Activated CD4-positive, CD25-positive, alpha-beta regulatory T cell treated with anti-CD3 and anti-CD28 coated beads, Interleukin-2, amount 50 U/mL, for 72 hours (primary cell): ENCODE results near the gene PTRH1.
A peak's percentile ranks its signal among the peaks of the same experiment; 100 is the strongest.

Experiments
- DNase-seq: peaks from one replicate; pipeline ENCODE4 v3.0.0; 2021

Gene PTRH1

DNA sequence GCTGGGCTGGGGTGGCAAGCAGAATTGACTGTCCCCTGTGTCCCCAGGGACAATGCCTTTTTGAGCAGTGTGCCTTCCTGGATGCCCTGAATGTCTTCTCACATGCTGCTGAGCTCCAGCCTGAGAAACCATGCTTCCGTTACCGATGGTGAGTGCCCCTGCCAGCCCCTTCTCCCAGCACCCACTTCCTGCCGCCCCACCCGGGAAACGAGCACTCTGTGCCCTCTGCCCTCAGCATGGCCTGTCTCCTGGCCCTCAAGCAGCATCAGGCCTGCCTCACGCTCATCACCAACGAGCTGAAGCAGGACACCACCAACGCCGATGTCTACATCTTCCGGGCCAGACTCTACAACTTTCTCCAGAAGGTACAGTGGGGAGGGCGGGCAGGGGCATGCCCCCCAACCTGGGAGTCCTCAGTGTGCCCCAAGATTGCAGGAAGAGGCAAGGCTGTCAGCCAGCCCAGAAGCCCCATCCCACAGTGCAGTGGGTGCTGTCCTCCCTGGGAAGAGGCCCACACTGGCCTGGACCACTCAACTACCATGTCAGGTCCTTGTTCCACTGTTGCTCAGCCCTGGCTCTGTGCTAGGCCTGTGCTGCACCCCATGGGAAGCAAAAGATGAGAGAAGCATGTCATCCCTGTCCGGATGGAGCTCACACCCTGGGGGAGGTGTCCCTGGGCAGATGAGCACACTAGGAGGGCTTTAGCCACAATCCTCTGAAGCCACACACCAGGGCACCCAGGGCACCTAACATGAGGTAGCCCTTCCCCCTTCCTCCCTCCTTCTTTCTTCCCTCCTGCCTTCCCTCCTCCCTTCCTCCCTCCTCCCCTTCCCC lies 4.8 kb upstream of the PTRH1 start:
- DNase-seq = no peak

DNA sequence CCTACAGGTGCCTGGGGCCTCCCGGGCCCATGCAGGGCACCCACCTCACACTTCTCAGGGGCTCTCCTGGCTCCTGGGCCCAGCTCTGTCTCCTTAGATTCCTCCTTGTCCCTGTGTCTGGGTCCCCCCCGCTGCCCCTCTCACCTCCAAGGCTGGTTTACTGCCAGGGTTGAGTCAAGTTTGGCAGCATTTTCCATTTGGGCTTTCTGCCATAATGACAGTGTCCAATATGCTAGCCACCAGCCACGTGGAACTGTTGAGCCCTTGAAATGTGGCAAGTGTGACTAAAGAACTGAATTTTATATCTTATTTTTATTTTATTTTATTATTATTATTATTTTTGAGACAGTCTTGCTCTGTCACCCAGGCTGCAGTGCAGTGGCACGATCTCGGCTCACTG lies 2.3 kb upstream of the PTRH1 start:
- no peak for DNase-seq

DNA sequence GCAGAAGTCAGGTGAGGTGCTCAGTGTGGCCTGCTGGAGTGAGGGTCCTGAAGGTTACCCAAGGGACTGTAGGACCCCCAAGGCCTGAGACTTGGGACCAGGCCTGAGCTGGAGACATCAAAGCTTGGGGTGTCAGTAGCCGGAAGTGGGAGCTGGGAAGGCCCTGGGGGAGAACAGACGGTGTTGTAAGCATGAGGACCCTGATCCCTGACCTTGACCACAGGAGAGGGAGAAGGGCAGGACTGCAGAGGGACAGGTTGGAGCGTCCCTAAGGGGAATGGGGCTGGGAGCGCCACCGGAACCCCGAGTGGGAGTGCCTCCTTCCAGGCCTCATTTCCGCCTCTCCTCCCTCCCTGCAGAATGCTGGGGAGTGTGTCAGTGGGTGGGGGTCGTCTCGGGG lies 949 bp upstream of the PTRH1 start:
- DNase-seq = no peak

DNA sequence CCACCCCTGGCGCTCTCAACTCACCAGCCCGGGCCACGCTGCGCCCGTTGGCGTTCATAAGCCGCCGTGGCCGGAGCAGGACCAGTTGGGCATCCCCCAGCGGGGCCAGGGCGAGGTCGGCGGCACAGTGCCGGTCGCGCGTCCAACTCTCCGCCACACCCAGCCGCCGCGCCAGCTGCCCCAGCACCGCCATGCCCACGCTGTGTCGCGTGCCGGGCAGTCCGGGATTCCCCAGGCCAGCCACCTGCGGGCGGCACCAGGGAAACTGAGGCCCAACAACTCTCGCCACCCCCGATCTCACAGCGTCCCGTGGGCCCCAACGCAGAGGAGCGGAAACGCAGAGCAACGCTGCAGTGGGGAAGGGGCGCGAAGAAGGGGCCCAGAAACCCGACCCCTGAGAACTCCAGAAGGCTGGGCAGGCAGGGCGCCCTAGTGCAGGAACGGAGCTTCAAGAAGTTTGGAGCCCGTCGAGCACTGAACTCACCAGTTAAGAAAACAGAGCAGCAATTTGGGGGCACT lies 453 bp downstream of the PTRH1 start:
- peak; percentile 49 for DNase-seq

DNA sequence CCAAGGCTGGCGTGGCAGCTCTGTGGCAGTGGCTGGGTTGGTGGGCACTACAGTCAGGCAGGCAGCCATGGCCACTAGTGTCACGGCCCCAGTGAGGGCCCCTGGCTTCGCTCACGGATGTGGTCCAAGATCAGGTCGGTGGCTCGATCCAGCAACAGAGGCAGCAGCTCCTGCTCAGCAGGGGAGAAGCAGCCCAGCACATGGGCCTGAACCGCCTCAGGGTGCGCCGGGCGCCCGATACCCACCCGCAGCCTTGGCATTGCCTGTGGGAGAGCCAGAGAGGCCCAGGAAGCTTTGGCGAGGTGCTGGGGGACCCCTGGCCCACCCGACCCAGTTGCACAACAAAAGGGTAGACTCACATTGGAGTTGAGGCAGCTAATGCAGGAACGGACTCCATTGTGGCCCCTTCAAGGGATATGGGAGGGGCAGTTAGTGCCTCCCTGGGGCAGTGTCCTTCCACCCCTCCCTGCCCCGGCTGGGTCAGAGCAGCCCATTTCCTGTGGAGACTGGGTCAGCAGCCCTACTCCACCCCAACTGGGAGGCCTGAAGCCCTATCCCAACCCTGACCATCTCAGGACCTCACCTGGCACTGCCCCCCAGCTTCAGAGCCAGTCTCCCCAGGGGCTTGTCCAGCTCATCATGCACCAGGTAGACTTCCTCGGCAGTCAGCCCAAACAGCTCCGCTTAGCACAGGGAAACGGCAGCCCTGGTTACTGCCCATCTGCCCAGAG lies 1.3 kb downstream of the PTRH1 start:
- DNase-seq = no peak

DNA sequence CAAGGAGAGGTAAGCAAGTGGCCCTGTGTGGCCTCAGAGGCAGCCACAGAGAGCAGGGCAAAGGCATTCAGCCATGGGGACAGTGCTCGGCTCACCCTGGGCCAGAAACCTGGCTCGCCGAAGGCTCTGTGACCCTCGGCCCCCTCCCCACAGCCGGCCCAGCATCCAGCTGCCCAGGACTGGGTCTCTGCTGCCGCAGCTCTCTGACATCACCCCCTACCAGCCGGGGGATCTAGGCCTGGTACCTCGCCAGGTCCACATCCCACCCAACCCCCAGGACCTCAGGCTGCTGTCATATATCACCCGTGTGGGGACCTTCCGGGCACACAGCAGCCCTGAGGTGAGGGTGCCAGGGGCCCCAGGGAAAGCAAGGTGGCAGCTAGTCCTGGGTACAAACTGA lies 2.6 kb downstream of the PTRH1 start:
- DNase-seq = no peak

DNA sequence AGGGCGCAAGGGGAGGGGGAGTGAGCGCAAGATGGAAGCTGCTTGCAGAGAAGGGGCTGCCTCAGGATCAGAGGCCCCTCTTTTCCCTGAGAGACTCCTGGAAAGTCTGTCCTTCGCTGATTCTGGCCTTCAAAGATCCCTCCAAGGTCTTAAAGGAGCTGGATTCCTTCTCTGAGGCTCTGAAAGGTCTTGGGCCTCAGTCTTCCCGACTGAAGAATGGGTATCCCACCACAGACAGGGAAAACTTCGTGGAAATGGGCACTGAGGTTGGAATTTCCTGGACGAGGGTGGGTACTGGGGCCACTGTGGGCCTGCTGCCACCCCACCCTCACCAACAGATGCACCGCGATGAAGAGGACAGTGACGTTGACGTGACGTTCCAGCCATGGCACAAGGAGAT lies 3.1 kb downstream of the PTRH1 start:
- DNase-seq = no peak

DNA sequence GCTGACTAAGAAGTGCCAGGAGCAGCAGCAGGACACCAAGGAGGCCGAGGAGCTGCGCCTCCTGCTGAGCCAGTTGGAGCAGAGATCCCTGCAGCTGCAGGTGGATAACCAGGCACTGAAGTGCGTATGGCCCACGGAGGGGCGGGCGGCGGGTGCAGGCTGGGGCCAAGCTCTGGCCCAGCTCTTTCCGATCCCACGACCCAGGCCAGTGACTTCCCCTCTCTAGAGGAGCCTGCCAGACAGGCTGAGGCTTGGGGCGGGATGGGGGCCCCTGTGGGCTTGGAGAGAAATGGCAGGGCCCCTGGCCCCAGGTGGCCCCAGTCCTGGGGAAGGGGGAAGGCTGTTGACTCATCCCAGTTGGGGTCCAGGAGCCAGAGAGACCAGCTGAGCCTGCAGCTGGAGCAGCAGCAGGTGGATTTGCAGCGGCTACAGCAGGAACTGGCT lies 3.6 kb downstream of the PTRH1 start:
- DNase-seq = no peak

DNA sequence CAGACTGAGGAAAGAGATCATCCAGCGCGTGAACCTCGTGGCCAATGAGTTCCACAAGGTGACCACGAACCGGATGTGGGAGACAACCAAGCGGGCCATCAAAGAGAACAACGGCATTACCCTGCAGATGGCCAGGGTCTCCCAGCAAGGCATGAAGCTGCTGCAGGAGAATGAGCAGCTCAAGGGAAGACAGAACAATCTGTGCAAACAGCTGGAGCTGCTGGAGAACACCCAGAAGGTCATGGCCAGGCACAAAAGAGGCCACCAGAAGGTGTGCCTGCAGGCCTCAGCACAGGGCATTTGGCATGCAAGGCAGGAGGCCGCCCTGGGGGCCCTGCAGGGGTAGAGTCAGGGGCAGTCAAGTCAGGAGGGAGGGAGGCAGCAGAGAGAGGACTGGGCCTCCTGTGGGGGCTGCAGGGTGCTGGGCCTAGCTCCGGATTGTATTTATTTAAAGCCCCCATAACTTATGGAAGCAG lies 4.2 kb downstream of the PTRH1 start:
- DNase-seq = no peak

DNA sequence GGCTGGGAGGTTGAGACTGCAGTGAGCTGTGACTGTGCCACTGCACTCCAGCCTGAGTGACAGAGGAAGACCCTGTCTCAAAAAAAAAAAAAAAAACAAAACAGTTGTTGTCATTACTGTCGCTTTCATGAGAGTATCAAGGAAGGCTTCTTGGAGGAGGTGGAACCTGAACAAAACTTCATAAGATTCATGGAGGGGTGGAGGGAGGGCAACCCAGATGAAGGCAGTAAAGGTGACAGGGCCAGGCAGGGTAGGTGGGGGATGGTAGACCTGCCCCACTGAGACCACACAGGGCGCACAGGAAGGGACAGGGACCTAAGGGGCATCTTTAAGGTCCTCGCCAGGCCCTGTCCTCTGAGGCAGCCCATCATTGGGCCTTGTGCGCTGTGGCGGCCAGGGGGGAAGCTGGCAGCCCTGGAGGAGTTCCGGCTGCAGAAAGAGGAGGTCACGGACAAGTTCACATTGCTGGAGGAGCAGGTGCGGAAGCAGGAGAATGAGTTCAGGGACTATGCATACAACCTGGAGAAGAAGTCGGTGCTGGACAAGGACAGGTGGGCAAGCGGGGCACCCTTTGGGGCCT lies 5.2 kb downstream of the PTRH1 start:
- no peak for DNase-seq

DNA sequence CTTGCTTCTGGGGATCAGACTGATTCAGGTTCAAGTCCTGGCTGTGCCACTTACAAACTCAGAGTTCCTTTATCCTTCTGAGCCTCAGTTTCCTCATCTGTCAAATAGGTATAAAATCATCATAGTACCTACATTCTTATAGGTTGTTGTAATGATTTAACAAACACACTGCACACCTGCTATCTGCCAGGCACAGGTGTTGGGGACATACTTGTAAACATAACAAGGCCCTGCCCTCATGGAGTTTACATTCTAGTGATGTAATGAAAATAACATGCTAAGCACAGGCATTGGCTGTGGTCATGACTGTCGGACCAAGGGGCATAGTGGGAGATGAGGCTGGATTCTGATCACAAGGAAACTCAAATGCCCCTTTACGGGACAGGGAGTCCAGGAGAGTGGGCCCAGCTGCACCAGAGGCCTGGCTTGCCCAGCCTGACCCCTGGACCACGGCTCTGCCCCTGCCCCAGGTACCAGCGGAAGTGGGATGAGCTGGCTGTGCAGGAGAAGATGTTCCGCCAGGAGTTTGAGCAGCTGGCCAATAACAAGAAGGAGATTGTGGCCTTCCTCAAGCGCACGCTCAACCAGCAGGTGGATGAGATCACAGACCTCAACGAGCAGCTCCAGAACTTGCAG lies 6.4 kb downstream of the PTRH1 start:
- no peak for DNase-seq

DNA sequence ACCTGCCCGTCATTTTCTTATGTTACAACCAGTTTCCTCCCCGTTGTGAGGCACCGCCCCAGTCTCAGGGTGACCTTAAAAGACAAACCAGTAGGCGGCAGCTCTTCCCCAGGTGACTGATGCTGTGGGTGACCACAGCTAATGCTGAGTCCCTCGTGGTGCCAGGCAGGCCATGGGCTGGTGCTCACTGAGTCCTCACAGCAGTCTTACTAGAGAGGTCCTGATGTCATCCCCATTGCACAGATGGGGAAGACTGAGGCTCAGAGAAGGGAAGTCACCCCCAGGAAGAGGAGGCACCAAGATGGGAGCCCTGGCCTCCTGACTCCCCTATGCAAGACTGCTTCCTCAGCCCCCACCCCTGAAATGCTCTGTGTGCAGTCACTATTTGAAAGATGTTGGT lies 7.7 kb downstream of the PTRH1 start:
- no peak for DNase-seq

DNA sequence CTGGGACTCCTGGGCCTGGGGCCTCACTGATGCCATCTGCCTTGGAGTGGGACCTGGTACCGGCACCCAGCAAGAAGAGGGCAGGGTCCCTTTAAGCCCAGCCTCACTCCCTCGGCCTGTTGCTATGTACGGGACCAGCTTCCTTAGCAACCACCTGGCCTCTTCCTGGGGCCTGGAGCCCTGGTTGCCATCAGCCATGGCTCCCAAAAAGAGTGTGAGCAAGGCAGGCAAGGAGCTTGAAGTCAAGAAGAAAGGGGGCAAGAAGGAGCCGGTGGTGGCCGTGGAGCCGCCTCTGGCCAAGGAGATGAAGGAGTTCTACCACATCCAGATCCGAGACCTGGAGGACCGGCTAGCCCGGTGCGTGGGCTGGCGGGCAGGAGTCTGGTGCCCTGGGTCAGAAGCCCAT lies 8.6 kb downstream of the PTRH1 start, which contains the start of gene CFAP157:
Gene CFAP157, plus strand, starts transcription at position 153 of the 406 bp plus-strand sequence. Its CDS starts 44 bp downstream, at position 197.
- no peak for DNase-seq

DNA sequence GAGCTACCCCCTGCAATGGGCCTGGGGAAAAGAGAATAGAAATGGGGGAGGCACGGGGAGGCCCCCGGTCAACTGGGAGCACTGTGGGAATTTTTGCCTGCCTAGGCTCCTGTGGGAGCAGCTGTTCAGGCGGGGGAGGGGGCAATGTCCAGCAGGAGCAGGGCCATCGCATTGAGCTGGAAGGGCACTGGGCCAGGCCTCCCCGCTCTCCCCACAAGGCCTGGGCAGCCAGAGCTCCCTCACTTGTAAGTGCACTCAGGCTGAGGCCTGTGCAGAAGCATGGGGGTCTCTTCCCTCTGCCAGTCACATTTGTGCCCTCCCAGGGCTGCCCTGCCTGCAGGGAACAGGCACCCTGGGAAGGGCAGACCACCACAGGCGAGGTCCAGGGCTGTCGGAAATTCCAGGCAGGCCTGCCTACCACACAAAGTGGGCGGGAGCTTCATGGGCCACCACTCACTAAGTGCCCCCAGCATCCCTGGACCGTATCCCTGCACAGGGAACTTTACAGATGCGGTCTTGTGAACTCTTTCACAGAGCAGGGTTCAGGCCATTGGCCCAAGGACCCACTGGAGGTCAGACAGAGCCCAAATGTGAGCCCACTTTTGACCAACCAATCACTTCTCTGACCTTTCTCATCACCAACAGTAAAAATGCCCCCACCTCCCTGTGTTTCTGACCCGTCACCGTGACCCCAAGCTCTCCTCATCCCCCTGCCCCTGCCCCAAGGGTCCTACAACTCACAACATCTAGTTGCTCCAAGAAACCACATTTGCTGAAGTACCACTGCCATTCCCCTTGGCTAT lies 9.7 kb downstream of the PTRH1 start:
- DNase-seq = no peak

DNA sequence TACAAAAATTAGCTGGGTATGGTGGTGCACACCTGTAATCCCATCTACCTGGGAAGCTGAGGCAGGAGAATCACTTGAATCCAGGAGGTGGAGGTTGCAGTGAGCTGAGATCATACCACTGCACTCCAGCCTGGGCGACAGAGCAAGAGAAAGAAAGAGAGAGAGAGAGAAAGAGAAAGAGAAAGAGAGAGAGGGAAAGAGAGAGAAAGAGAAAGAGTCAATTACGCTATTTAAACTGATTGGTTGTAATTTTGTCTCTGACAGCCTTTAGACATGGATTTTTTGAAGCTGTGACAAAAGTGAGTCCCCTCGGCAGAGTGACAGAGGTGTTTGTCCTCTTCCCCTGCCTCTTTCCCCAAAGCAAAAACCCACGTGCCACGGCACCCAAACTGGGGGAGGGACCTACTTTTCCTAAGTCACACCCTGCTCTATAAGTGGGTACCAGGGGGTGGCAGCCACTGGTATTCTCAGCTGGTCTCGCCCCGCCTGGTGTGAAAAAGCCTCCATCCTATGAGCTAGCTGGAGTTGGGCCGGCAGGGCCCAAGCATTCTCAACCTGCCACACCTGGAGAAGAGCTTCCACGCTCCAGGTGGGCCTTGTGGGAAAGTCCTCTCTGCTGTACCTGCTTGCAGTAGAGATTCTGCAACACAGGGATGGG lies 12.0 kb downstream of the PTRH1 start:
- DNase-seq = no peak

DNA sequence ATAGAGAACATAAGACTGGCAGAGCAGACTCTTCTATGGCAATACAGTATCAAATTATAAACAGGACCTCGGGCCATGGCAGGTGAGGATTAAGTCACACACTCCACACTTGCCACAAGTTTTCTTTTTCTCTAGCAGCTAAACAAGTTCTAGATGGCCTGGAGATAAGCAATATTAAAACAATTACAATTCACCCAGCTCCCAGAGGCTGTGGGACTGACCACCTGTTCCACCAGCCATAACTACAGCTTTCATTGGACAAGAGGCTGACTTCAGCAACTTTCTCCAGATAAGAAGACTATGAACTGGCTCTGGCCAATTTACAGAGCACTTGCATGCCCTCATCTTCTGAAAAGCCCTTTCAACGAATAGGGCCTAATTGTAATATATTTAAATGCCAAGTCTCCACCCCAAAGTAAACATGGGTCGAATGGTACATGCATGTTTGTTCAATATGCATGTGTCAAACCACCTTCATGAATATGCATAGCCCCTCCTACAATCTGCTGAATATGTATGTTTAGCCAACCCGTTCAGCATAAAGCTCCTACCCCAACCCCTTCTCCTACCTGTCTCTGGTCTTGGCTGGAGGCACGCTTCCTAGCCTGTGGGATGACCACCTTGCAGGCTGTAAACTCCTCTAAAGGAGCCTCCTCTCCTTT lies 14.7 kb downstream of the PTRH1 start:
- no peak for DNase-seq

DNA sequence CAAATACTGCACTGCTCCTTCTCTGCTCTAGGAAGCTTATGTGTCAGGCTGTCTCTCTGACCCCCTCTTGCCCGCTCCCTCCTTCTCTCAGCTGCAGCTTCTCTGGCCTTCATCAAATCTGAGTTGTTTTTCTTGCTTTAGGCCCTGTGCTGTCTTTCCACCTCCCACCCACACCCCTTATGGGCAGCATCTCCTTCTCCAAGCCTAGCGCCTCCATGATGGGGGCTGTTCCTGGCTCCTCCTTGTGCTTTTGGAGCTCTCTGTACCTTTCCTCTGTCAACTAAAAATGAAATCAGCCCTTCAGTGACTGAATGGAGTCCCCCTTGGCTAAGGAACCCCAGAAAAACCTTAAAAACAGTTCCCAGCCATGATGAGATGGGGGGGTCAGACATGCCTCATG lies 15.3 kb downstream of the PTRH1 start:
- DNase-seq = no peak

DNA sequence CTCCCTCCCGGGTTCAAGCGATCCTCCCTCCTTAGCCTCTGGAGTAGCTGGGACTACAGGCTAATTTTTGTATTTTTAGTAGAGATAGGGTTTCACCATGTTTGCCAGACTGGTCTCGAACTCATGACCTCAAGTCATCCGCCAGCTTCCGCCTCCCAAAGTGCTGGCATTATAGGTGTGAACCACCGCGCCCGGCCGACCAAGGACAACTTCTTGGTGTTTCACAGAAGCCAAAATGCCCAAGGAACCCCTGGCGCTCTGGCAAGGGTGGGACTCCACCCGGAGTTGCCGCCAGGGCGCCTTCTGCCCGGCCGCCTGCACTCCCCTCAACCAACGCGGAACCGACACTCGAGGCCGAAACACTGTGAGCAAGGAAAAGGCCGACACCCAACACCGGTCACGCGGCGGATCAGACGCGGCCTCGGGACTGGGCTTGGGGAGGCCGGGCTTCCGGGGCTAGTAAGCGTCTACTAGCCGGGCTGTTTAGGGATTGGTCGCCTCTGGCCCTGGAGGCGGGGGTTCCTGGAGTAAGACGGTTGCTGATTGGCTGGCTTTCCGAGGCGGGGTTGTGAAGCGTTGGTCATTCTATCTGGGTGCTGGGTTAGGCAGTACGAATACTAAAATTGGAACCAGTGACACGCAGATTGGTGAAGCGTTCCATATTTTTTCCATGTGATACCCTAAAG lies 16.3 kb downstream of the PTRH1 start:
- DNase-seq = peak; percentile 86

DNA sequence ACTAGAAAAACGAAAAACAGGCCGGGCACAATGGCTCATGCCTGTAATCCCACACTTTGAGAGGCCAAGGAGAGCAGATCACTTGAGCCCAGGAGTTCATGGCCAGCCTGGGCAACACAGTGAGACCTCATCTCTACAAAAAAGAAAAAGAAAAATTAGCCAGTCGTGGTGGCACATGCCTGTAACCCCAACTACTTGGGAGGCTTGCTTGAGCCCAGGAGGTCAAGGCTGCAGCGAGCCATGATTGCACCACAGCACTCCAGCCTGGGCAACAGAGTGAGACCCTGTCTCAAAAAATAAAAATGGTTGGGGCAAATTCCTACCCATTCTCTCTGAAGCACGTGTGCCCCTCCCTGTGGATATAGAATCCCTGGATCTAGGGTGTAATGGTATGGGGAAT lies 17.1 kb downstream of the PTRH1 start:
- DNase-seq = no peak

DNA sequence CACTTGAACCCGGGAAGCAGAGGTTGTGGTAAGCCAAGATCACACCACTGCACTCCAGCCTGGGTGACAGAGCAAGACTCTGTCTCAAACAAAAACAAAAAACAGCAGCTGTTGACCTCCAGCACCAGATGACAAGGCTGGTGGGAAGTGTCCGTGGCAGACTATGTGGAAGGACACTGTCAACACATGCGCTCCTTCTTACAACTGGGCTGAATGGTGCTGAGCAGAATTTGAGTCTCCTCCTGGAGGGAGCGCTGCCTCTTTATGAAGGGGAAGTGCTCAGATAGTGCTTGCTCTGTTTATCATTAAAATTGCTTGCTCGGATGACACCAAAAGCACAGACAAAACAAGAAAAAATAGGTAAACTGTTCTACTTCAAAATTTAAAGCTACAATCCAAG lies 17.9 kb downstream of the PTRH1 start:
- no peak for DNase-seq
